GM06990 (cell line): ENCODE data around the gene NFATC2.

ENCODE experiments used
- DNase-seq: peaks from one replicate; pipeline ENCODE4 v3.0.0-alpha.2; 2011; ENCODE audit not compliant: insufficient read length; ENCODE audit errors: extremely low read depth
- H3K27me3 ChIP-seq: replicated peaks from 2 replicates; pipeline ENCODE4 v1.6.0; 2011; ENCODE audit warnings: low read length; ENCODE audit not compliant: control insufficient read depth, insufficient read depth
- H3K36me3 ChIP-seq: 2 replicates; pipeline ENCODE4 v1.5.1; 2011; ENCODE audit warnings: low read length; ENCODE audit not compliant: control insufficient read depth, insufficient read depth
- H3K4me3 ChIP-seq: replicated peaks from 2 replicates; pipeline ENCODE4 v1.5.1; 2011; ENCODE audit warnings: low read depth, mild to moderate bottlenecking, control low read depth, low read length
- CTCF ChIP-seq: IDR thresholded peaks from 2 replicates; pipeline ENCODE4 v1.5.1; 2011; ENCODE audit warnings: low read length, control low read depth, mild to moderate bottlenecking, inconsistent platforms; ENCODE audit not compliant: insufficient read depth, poor library complexity, severe bottlenecking

NFATC2 gene

GRCh38 chr20:51494241-51495110 lies 48.0 kb downstream of the NFATC2 start:
- no peak for DNase-seq
- Histone ChIP-seq H3K27me3 (no peaks in the 10 kb centered on the region), H3K36me3 (peaks cover 6% of the 10 kb centered on the region), H3K4me3 (no peak overlapping the region)
- no peak for TF ChIP-seq CTCF

DNA sequence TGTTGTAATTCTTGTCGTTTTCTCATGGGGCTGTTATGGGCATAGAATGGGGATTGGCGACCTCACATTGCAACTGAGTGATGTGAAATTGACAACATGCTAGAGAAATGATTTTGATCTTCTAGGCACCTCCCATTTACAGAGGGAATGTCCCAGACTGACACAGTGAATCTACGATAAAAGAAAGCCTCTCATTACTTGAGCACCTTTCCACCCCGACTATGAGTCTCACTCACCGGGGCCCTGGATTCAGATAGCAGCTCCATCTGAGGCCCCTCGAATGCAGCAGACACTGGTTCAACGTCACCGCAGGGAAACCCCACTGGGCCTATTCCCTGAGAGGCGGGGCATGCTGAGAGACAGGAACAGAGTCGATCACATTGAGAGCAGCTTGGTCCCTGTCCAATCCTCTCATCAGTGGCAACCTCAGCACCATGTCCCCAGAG lies 49.1 kb downstream of the NFATC2 start:
- H3K27me3 ChIP-seq: no peaks in the 10 kb centered on the region
- H3K4me3 ChIP-seq: no peak overlapping the region
- TF ChIP-seq CTCF: no peak
- no peak for DNase-seq
- peaks cover 6% of the 10 kb centered on the region for H3K36me3 ChIP-seq

DNA sequence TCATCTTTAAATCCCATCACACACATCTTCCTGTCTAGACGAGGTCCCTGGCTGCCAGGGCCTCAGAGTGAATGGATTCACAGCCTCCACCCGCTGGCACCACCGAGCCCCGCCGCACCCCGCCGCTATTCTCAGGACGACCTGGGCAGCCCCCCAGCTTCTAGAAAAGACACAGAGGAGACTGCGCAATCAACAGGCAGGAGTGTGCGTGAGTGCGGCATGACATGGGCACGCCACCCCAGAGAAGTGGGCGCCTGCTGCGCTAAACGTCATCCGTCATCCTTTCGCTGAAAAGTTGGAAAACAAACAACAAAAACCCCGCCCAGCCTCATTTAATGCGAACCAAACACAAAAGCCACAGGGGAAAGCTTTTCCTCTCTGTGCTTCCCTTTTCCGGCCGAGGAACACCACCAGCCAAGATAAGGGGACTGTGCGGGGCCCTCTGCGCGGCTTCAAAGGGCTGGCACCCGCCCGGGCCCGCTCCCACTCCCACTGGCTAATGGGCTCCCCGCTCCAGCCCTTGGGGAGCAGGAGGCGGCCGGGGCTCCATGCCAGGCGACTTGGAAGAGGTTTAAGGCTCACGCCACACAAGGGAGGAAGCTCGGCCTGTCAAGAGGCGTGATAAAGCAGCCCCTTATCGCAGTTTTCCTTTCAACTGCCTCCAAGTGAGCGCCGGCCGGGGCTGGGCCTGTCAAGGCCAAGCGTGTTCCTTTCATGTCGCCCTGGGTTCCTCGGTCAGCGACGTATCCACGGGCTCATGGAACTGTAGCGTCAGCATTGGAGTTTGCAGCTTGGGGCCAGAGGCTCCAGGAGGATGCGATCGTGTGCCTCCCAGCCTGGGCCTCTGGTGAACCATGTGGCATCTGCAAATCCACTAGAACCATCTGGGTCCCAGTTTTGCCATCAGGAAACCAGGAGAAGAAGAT lies 50.1 kb downstream of the NFATC2 start:
- H3K27me3 ChIP-seq: no peaks in the 10 kb centered on the region
- H3K36me3 ChIP-seq: peaks cover 7% of the 10 kb centered on the region
- no peak for DNase-seq
- no peak overlapping the region for H3K4me3 ChIP-seq
- TF ChIP-seq CTCF: no peak

- Histone ChIP-seq H3K36me3 (peaks cover 7% of the 10 kb centered on the region), H3K27me3 (no peaks in the 10 kb centered on the region), H3K4me3 (no peak overlapping the region)
- TF ChIP-seq CTCF: no peak
- DNase-seq: no peak
Observed at GRCh38 chr20:51491393-51491792, 51.1 kb downstream of the NFATC2 start.

DNA sequence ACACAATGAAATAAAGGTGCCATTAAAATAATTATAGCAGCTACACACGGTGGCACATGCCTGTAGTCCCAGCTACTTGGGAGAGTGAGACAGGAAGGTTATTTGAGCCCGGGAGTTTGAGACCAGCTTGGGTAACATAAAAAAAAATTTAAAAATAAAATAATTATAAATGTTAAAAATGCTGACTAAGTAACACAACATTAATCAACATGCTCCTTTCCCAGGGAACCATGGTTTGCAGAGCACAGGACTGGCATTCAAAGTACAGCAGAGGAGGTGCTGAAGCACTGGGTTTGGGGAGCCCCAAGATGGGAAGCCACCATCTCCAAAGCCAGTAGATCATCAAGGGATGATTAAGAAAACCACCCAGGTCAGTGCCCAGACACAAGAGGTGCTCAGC lies 51.9 kb downstream of the NFATC2 start:
- DNase-seq: no peak
- H3K27me3 ChIP-seq: no peaks in the 10 kb centered on the region
- peaks cover 7% of the 10 kb centered on the region for H3K36me3 ChIP-seq
- H3K4me3 ChIP-seq: no peak overlapping the region
- TF ChIP-seq CTCF: no peak
